Measurements from ENCODE around the gene MRPL23. TPM values are rescaled to one million over a fixed set of nuclear protein-coding genes. Genes with fewer than 3 reads are reported as not detected.

MRPL23 gene
- total and polyA plus RNA-seq, 12 donors, result 52.2 to 1,024 (median 184) TPM

DNA sequence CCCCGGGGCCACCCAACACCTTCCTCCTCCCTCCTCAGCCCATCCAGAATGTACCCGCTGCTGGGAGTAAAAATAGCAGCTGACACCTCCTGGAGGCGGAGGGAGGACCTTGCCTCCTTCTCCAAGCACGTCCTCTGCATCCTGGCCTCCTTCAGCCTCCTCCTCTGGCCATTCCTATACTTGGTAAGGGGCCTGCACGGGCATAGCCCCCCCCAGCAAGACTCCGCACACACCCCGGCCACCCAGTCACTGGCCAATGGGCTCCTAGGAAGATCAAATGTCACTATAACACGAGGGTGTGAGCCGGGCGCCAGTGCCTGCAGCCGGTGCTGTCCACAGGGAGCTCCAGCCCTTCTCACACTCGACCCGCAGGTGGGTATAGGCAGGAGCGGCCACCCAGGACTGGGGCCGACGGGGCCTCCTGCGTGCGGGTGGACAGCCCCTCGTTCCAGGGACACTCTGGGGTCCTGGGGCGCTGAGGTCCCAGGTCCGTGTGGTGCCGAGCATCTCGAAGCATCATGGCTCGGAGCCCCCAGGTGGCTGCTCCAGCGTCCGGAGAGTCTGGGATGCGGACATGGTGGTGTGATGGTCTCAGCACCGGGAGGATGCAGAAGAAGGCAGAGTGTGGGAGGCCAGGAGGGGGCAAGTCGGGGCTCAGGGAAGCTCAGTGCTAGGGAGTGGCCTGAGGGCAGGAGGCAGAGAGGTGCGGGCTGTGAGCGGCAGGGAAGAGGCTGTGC lies 27.6 kb upstream of the MRPL23 start, which contains the start of gene TNNT3:
Gene TNNT3 (plus strand): TSS at position 313 of the 737 bp plus-strand sequence. CDS start 3,172 bp downstream, outside the sequence.
- H3K36me3 ChIP-seq (replicated peaks in 1 of 2), result no peaks in the 10 kb centered on the region
- peak within 1 kb of the TSS in 1 of 5 donors; percentile 20 for H3K27ac ChIP-seq
- H3K9me3 ChIP-seq (replicated peaks in 1 of 3), result no peaks in the 10 kb centered on the region
- H3K27me3 ChIP-seq, result no peaks in the 10 kb centered on the region
- no peak for TF ChIP-seq POLR2A (IDR thresholded peaks at IDR 0.05)
- TF ChIP-seq, protein P1, sequence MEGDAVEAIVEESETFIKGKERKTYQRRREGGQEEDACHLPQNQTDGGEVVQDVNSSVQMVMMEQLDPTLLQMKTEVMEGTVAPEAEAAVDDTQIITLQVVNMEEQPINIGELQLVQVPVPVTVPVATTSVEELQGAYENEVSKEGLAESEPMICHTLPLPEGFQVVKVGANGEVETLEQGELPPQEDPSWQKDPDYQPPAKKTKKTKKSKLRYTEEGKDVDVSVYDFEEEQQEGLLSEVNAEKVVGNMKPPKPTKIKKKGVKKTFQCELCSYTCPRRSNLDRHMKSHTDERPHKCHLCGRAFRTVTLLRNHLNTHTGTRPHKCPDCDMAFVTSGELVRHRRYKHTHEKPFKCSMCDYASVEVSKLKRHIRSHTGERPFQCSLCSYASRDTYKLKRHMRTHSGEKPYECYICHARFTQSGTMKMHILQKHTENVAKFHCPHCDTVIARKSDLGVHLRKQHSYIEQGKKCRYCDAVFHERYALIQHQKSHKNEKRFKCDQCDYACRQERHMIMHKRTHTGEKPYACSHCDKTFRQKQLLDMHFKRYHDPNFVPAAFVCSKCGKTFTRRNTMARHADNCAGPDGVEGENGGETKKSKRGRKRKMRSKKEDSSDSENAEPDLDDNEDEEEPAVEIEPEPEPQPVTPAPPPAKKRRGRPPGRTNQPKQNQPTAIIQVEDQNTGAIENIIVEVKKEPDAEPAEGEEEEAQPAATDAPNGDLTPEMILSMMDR (IDR thresholded peaks at IDR 0.05), result no peak
- peaks cover 0 to 3% of the 10 kb centered on the region in 2 donors for H3K4me1 ChIP-seq (replicated peaks in 1 of 2)
- H3K4me3 ChIP-seq, result no peak within 1 kb of the TSS
- intact Hi-C loops (cut with DNase I), result loop anchor here (5.0 kb wide), 3 partner anchors 37 to 227 kb away; partner anchors contain the start of gene TNNI2 (in 1 of the 2)
- DNase-seq, result peak in 1 of 7 donors; percentile 14
- 79 to 83% (median 81%) methylated on average over 17 to 31 of the region's 31 CpGs for WGBS, 4 donors

DNA sequence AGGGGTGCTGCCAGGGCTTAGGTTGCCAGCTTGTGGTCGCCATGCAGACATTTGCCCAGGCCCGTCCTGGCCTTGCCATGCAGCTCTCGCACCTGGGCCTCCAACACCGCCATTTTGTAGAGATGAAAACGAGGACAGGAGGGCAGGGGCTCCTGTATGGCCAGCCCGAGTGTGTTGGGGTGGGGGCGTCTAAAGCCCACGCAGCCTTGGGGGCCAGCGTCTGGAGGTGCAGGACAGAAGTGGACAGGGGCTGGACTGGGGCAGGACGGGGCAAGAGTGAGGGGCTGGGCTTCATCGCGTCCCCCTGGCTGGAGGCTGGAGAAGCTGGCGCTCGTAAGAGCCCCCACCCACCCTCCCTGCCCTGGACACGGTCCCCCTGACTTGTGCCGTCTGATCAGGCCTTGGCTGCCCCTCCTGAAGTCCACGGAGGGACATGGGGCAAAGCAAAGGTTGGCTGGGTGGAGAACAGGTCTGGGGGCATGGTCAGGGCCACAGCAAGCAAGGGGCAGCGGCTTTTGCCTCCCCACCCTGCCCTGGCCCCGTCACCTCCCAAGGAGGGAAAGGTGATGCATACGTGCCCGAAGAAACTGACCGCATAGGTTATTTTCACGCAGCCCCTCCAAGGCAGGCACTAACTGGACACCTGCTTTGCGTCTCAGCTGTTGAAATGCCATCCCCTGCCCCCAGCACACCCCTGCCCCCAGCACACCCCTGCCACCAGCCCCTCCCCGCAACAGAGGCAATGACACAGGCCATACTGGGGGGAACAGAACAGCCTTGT lies 26.8 kb upstream of the MRPL23 start:
- Histone ChIP-seq H3K27me3 (no peaks in the 10 kb centered on the region), H3K9me3 (replicated peaks in 1 of 3) (no peaks in the 10 kb centered on the region), H3K4me3 (no peak overlapping the region), H3K27ac (peak overlapping the region in 1 of 5 donors; percentile 68), H3K36me3 (replicated peaks in 1 of 2) (no peaks in the 10 kb centered on the region), H3K4me1 (replicated peaks in 1 of 2) (peaks cover 0 to 3% of the 10 kb centered on the region in 2 donors)
- DNase-seq, result no peak
- intact Hi-C loops (cut with DNase I), result loop anchor here in 1 of 2 donors (5.0 kb wide), 2 partner anchors 83 to 228 kb away; partner anchors contain the start of gene TNNI2
- TF ChIP-seq, protein P1 (IDR thresholded peaks at IDR 0.05), result no peak
- TF ChIP-seq POLR2A (IDR thresholded peaks at IDR 0.05), result no peak
- whole genome bisulfite sequencing, 4 donors, result 89 to 95% (median 91%) methylated on average over 13 to 25 of the region's 25 CpGs

DNA sequence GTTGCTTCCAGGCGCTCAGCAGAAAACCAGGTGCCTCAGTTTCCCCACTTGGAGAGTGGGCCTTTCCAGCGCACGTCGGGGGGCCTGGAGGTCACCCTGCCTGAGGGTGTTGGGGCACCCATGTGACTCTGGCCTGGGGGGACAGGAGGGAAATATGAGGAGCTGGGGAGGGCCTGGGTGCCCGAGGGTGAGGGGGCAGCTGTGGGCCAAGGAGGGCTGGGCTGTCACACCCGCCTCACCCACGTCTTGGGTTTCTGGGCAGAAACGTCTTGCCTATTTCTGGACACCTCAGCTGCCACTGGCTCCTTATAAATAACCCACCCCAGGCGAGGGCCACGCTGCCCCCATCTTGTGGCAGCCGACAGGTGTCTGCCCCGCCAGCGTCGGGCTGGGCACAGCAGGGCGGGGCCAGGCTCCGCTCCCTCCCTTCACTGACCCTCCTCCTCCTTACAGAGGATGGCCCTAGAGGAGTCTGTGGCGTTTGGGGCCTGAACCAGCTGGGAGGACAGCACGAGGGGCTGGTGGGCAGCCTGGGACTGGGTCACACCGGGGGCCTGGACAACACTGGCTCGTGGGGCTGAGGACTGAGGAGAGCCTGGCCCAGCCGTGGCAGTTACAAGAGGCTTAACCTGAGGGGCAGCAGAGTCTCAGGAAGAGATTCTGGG lies 26.1 kb upstream of the MRPL23 start:
- Histone ChIP-seq H3K4me3 (no peak overlapping the region), H3K27ac (peak overlapping the region in 1 of 5 donors; percentile 68), H3K27me3 (no peaks in the 10 kb centered on the region), H3K36me3 (replicated peaks in 1 of 2) (no peaks in the 10 kb centered on the region), H3K4me1 (replicated peaks in 1 of 2) (peaks cover 0 to 3% of the 10 kb centered on the region in 2 donors), H3K9me3 (replicated peaks in 1 of 3) (no peaks in the 10 kb centered on the region)
- intact Hi-C loops (cut with DNase I), result loop anchor here in 1 of 2 donors (5.0 kb wide), 2 partner anchors 84 to 229 kb away; partner anchors contain the start of gene TNNI2
- DNase-seq, result peak in 1 of 7 donors; percentile 7
- no peak for TF ChIP-seq POLR2A (IDR thresholded peaks at IDR 0.05)
- WGBS, 4 donors, result 73 to 84% (median 78%) methylated on average over 9 to 21 of the region's 21 CpGs

DNA sequence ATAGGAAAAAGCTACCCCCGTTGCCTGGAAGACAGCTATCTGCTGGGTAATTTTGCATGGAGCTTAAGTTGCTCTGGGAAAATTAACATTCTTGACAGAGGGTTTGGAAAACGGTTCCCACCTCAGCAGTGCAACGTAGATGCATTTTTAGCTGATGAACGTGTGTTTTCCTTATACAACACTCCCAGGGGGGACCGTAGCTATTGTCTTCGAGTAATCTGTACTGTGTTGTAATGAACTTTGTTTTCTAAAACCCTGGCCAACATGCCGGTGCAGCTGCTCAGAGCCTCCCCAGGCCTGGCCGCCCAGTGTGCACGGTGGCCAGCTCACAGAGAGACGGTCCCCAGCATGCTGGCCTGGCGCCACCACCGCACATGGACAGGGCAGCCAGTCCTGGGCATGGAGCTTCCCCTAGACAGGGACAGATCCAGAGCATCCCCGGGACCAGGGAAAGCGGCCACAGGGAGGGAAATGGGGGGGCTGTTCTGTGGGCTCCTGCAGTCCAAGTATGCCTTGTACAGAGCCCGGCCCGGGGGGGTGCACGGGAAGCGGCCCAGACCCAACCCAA lies 25.5 kb upstream of the MRPL23 start:
- TF ChIP-seq, protein P1 (IDR thresholded peaks at IDR 0.05), result no peak
- no peak for TF ChIP-seq POLR2A (IDR thresholded peaks at IDR 0.05)
- Histone ChIP-seq H3K4me1 (replicated peaks in 1 of 2) (peaks cover 0 to 3% of the 10 kb centered on the region in 2 donors), H3K9me3 (replicated peaks in 1 of 3) (no peaks in the 10 kb centered on the region), H3K4me3 (no peak overlapping the region), H3K36me3 (replicated peaks in 1 of 2) (no peaks in the 10 kb centered on the region), H3K27ac (peak overlapping the region in 2 of 5 donors; percentile 54 to 68), H3K27me3 (no peaks in the 10 kb centered on the region)
- peak in 3 of 7 donors; percentile 29 to 41 (median 30) for DNase-seq
- 53 to 65% (median 56%) methylated on average over 8 to 18 of the region's 18 CpGs for WGBS, 4 donors
- intact Hi-C loops (cut with DNase I), result loop anchor here in 1 of 2 donors (5.0 kb wide), 2 partner anchors 84 to 229 kb away; partner anchors contain the start of gene TNNI2

All from adrenal gland (tissue), 12 donors.